Tibial nerve (tissue), 4 donors: ENCODE results near the gene DMD.

Source experiments
- CTCF ChIP-seq, 5 experiments: fragments of 200-600 bp in 3 of 5; fragments of 450-650 bp in 2 of 5; sonication (generic) in 3 of 5; IDR thresholded peaks; one replicate each; pipeline ENCODE4 v1.5.1; 2016 to 2019; ENCODE audit warnings: antibody characterized with exemption in 5 of 5, mild to moderate bottlenecking in 3 of 5, moderate library complexity in 2 of 5
- EP300 ChIP-seq, 2 donors: sonication (generic); formaldehyde crosslinking; IDR thresholded peaks; one replicate each; pipeline ENCODE4 v1.6.1; 2017; ENCODE audit warnings: antibody characterized with exemption in 2 of 2, mild to moderate bottlenecking in 1 of 2
- POLR2A ChIP-seq, 2 donors: fragments of 450-650 bp; IDR thresholded peaks; one replicate each; pipeline ENCODE4 v1.6.1; 2017; ENCODE audit warnings: antibody characterized with exemption in 2 of 2, mild to moderate bottlenecking in 2 of 2, moderate library complexity in 2 of 2

DNA sequence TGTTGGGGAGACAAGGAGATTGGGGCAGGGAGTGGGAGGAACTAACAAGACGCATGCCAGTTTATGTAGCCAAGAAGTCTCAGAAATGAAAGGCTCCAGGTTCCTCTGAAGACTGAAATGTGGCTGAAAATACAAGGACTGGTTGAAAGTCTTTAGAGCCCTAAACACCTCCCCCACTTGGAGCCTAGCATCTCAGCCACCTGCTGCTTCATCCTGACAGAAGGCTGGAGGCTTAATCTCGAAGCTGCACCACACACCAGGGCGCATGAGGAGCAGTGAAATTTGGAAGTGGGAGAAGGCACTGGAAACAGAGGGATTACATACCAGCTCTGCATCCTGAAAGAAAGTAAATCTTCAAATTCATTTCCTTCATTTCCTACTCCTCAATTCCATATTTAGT, 1978.8 kb downstream of the DMD start:
- TF ChIP-seq EP300 (IDR thresholded peaks at IDR 0.05) (no peak), CTCF (IDR thresholded peaks at IDR 0.05) (no peak), POLR2A (IDR thresholded peaks at IDR 0.05) (no peak)
